Vagina (tissue), 2 donors: ENCODE measurements around the gene MTARC2.
A peak's percentile ranks its signal among the peaks of the same experiment; 100 is the strongest.

Experiments used
- POLR2A ChIP-seq, 2 donors: fragments of 450-650 bp; IDR thresholded peaks; one replicate each; pipeline ENCODE4 v1.6.1; 2017; ENCODE audit warnings: antibody characterized with exemption in 2 of 2, mild to moderate bottlenecking in 2 of 2, moderate library complexity in 2 of 2
- POLR2AphosphoS5 ChIP-seq, 2 donors: sonication (generic); formaldehyde crosslinking; IDR thresholded peaks; one replicate each; pipeline ENCODE4 v1.9.0; 2017; ENCODE audit warnings: antibody characterized with exemption in 2 of 2, mild to moderate bottlenecking in 2 of 2, low read depth in 1 of 2; ENCODE audit not compliant: insufficient read depth in 1 of 2
- TF ChIP-seq, protein P1 (sequence below), 3 experiments: fragments of 450-650 bp in 2 of 3; fragments of 200-600 bp in 1 of 3; sonication (generic) in 1 of 3; IDR thresholded peaks; one replicate each; pipeline ENCODE4 v1.5.1; 2017 to 2019; ENCODE audit warnings: antibody characterized with exemption in 3 of 3, mild to moderate bottlenecking in 2 of 3, moderate library complexity in 2 of 3

DNA sequence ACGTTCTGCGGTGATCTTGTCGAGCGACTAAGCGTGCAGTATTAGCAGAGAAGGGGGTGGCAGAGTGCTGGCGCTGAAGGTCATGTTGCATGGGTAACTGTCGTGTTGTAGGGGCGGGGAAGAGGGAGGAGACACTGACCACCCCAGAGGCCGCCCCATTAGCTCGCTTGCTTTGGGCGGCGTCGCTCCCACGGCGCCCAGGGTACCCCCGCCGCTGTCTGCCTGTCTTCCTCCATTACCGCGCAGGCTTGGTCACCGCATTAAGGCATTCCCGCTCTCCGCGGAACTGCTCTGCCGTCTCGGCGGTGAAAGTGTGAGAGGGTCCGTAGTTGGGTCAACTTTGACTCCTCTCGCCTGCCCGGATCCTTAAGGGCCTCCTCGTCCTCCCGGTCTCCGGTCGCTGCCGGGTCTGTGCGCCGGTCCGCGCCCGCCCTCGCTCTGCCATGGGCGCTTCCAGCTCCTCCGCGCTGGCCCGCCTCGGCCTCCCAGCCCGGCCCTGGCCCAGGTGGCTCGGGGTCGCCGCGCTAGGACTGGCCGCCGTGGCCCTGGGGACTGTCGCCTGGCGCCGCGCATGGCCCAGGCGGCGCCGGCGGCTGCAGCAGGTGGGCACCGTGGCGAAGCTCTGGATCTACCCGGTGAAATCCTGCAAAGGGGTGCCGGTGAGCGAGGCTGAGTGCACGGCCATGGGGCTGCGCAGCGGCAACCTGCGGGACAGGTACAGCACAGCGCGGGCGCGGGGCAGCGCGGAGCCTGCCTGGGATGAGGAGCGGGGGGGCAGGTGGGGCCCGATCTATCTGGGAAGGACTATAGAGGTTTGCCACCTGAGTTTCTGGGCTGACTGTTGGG lies at the start of gene MTARC2:
- TF ChIP-seq, protein P1, sequence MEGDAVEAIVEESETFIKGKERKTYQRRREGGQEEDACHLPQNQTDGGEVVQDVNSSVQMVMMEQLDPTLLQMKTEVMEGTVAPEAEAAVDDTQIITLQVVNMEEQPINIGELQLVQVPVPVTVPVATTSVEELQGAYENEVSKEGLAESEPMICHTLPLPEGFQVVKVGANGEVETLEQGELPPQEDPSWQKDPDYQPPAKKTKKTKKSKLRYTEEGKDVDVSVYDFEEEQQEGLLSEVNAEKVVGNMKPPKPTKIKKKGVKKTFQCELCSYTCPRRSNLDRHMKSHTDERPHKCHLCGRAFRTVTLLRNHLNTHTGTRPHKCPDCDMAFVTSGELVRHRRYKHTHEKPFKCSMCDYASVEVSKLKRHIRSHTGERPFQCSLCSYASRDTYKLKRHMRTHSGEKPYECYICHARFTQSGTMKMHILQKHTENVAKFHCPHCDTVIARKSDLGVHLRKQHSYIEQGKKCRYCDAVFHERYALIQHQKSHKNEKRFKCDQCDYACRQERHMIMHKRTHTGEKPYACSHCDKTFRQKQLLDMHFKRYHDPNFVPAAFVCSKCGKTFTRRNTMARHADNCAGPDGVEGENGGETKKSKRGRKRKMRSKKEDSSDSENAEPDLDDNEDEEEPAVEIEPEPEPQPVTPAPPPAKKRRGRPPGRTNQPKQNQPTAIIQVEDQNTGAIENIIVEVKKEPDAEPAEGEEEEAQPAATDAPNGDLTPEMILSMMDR (IDR thresholded peaks at IDR 0.05) = no peak
- TF ChIP-seq POLR2AphosphoS5 (IDR thresholded peaks at IDR 0.05; ENCODE audit: insufficient read depth in 1 of 2, low read depth in 1 of 2) (peak; percentile 31 to 89), POLR2A (IDR thresholded peaks at IDR 0.05) (peak in 1 of 2 donors; percentile 72)
